ENCODE measurements around the gene DRD2. TPM values are rescaled to one million over a fixed set of nuclear protein-coding genes. Genes with fewer than 3 reads are reported as not detected.

DRD2 gene
- total and polyA plus RNA-seq, 10 donors = not detected

DNA sequence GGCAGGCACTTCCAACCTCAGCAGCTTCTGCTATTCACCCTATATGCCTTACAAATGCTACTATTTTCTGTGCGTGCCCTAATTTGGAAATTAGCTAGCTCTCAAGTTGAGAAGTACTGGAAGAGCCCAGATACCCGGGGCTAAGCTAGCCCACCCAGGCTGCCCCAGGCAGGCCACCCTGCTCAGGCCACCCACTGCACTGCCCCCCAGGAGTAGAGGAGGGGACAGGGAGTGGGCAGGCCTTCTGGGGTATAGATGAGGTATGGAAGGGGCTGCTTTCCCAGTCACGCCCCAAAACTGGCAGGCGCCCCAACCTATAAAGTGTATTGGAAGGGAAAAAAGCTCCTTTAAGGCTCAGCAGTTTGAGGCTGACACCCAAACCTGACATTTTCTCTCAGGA lies 43.5 kb downstream of the DRD2 start:
- Histone ChIP-seq H3K4me1 (no peaks in the 10 kb centered on the region), H3K9me3 (no peaks in the 10 kb centered on the region), H3K4me3 (no peak overlapping the region), H3K27me3 (replicated peaks in 1 of 7) (peaks cover 0 to 17% (median 0%) of the 10 kb centered on the region in 7 donors), H3K36me3 (no peaks in the 10 kb centered on the region), H3K27ac (no peak overlapping the region)
- DNase-seq = no peak
- TF ChIP-seq POLR2A (IDR thresholded peaks at IDR 0.05) = no peak
- no peak for TF ChIP-seq POLR2AphosphoS5 (IDR thresholded peaks at IDR 0.05)
- TF ChIP-seq, protein P1, sequence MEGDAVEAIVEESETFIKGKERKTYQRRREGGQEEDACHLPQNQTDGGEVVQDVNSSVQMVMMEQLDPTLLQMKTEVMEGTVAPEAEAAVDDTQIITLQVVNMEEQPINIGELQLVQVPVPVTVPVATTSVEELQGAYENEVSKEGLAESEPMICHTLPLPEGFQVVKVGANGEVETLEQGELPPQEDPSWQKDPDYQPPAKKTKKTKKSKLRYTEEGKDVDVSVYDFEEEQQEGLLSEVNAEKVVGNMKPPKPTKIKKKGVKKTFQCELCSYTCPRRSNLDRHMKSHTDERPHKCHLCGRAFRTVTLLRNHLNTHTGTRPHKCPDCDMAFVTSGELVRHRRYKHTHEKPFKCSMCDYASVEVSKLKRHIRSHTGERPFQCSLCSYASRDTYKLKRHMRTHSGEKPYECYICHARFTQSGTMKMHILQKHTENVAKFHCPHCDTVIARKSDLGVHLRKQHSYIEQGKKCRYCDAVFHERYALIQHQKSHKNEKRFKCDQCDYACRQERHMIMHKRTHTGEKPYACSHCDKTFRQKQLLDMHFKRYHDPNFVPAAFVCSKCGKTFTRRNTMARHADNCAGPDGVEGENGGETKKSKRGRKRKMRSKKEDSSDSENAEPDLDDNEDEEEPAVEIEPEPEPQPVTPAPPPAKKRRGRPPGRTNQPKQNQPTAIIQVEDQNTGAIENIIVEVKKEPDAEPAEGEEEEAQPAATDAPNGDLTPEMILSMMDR (IDR thresholded peaks at IDR 0.05 in 8 of 11, conservative IDR thresholded peaks at IDR 0.05 in 3 of 11) = no peak
- intact Hi-C loops (cut with DNase I; ENCODE audit: low total_unique reads) = no loop called here
- WGBS, 5 donors = 83 to 94% (median 85%) methylated on average over 4 of the region's 4 CpGs

DNA sequence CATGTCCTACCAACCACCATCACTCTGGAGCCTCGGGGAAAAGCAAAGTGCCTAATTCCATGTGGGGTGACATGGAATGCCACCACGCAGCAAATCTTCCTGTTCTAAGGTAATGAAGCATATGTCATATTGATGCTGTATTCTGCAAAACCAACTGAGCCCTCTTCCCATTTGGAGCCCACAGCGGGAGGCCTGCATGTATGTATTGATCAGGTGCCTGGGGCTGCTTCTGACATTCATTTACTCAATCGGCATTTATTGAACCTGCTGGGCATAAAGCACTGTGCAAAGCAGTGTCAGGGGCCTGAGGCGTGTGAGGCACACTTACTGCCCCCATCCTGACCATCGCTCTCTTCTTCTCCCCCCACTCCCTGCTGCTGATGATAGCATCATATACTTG lies 48.5 kb downstream of the DRD2 start:
- Histone ChIP-seq H3K4me1 (no peaks in the 10 kb centered on the region), H3K36me3 (no peaks in the 10 kb centered on the region), H3K27ac (no peak overlapping the region), H3K9me3 (no peaks in the 10 kb centered on the region), H3K4me3 (no peak overlapping the region), H3K27me3 (replicated peaks in 1 of 7) (peaks cover 0 to under 1% (median 0%) of the 10 kb centered on the region in 7 donors)
- no peak for DNase-seq
- 87 to 95% (median 91%) methylated on average over 6 of the region's 6 CpGs for WGBS, 5 donors
- TF ChIP-seq, protein P1 (IDR thresholded peaks at IDR 0.05 in 8 of 11, conservative IDR thresholded peaks at IDR 0.05 in 3 of 11) = no peak
- TF ChIP-seq POLR2A (IDR thresholded peaks at IDR 0.05) (no peak), POLR2AphosphoS5 (IDR thresholded peaks at IDR 0.05) (no peak)
- intact Hi-C loops (cut with DNase I; ENCODE audit: low total_unique reads) = no loop called here

DNA sequence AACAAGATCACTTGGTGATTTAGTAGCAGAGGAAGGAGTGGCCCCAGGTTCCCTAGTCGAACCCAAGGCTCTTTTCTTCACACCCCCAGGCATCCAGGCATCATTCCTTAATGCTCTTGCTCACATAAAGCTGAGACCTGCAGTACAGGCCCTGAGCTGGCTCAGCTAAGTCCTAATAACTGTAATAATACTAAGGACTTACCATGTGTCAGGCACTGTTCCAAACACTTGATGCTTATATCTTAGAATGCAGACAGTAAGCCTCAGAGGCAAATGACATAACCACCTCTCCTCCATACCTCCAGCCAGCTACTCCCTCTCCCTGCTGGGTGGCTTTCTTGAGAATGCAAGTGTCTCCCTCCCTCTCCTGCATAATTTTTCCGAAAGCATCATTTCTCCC lies 54.4 kb downstream of the DRD2 start:
- intact Hi-C loops (cut with DNase I; ENCODE audit: low total_unique reads) = no loop called here
- no peaks in the 10 kb centered on the region for H3K27me3 ChIP-seq (replicated peaks in 1 of 7)
- no peaks in the 10 kb centered on the region for H3K36me3 ChIP-seq
- no peaks in the 10 kb centered on the region for H3K9me3 ChIP-seq
- H3K4me1 ChIP-seq = no peaks in the 10 kb centered on the region
- WGBS, 5 donors = 45 to 74% (median 47%) methylated on average over 2 of the region's 2 CpGs
- no peak for DNase-seq
- no peak overlapping the region for H3K4me3 ChIP-seq
- H3K27ac ChIP-seq = no peak overlapping the region
- TF ChIP-seq POLR2A (IDR thresholded peaks at IDR 0.05) = no peak

DNA sequence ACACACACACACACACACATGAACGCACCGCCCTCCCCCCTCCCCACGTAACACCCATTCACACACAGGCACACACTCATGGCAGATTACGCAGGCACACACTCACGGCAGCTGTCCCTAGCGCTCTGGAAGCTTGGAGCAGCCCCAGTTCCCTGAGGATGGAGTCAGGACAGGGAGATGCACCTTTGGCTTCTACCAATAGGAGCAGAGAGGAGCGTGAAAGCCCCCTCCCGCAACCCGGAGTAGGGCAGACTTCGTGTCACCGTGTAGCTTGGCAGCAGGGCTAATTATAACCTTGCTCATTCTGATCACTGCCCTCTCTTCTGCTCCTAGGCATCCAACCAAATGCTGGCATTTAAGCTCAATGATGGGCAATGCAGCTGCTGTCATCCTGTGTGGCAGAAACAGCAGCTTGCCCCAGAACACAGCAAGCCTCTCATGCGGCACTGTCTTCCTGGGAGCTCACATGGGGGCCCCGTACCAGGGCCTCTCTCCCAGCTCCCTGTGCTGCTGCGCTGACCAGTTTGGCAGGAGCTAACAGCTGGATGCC lies 55.7 kb downstream of the DRD2 start:
- intact Hi-C loops (cut with DNase I; ENCODE audit: low total_unique reads) = no loop called here
- H3K27ac ChIP-seq = no peak overlapping the region
- 73 to 81% (median 79%) methylated on average over 13 to 14 of the region's 14 CpGs for WGBS, 5 donors
- peak; percentile 58 for DNase-seq
- H3K9me3 ChIP-seq = no peaks in the 10 kb centered on the region
- no peaks in the 10 kb centered on the region for H3K4me1 ChIP-seq
- TF ChIP-seq POLR2AphosphoS5 (IDR thresholded peaks at IDR 0.05) (no peak), POLR2A (IDR thresholded peaks at IDR 0.05) (no peak)
- TF ChIP-seq, protein P1 (IDR thresholded peaks at IDR 0.05 in 8 of 11, conservative IDR thresholded peaks at IDR 0.05 in 3 of 11) = no peak
- no peaks in the 10 kb centered on the region for H3K27me3 ChIP-seq (replicated peaks in 1 of 7)
- no peaks in the 10 kb centered on the region for H3K36me3 ChIP-seq
- H3K4me3 ChIP-seq = no peak overlapping the region

DNA sequence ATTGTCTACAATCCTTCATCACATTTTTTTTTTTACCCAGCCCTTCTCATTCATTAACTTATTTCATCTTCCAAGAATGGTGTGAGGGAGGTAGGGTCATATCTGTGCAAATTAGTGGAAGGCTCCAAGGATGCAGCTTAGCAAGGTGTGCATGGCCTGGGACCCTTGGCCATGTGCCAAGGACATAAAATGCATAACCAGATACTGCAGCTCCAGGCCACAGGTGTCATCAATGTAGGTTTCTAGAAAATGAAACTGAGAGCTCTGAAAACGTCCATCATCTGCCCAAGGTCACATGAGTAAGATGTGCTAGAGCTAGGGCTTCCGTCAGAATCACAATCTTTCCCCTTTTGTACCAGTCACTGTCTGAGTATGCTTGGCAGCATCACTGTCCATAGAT lies 57.8 kb downstream of the DRD2 start:
- no peaks in the 10 kb centered on the region for H3K27me3 ChIP-seq (replicated peaks in 1 of 7)
- H3K27ac ChIP-seq = no peak overlapping the region
- no peaks in the 10 kb centered on the region for H3K36me3 ChIP-seq
- no peaks in the 10 kb centered on the region for H3K4me1 ChIP-seq
- H3K9me3 ChIP-seq = no peaks in the 10 kb centered on the region
- 49 to 69% (median 68%) methylated on average over 2 of the region's 2 CpGs for WGBS, 5 donors
- H3K4me3 ChIP-seq = no peak overlapping the region
- TF ChIP-seq, protein P1 (IDR thresholded peaks at IDR 0.05 in 8 of 11, conservative IDR thresholded peaks at IDR 0.05 in 3 of 11) = no peak
- TF ChIP-seq POLR2A (IDR thresholded peaks at IDR 0.05) (no peak), POLR2AphosphoS5 (IDR thresholded peaks at IDR 0.05) (no peak)
- intact Hi-C loops (cut with DNase I; ENCODE audit: low total_unique reads) = no loop called here
- no peak for DNase-seq

All from spleen (tissue), 11 donors.